K562 (cell line): ENCODE measurements around the gene IL4I1. TPM values are rescaled to one million over a fixed set of nuclear protein-coding genes. Genes with fewer than 3 reads are reported as not detected.
A peak's percentile ranks its signal among the peaks of the same experiment; 100 is the strongest.

Experiments used
- ATAC-seq: fragments of 200-7000 bp; cut with Tn5 transposase; 3 replicates; pipeline ENCODE4 v1.9.1; 2020; ENCODE audit warnings: moderate library complexity
- BruUV-seq: library from RNA; stranded (reverse); fragments of 400-500 nt; replicated peaks from 2 replicates; lab custom pipeline; 2021; lab: Mats Ljungman, UMichigan
- CTCF ChIA-PET: fragments of 300-600 bp; formaldehyde crosslinking; extraction: SDS; loops from one replicate; lab custom pipeline; 2021; ENCODE audit warnings: low intra/inter-chr PET ratio; lab: Yijun Ruan, JAX
- POLR2A ChIA-PET: fragments of 300-600, 350-650 bp; sonication (Branson Sonifier 250); formaldehyde crosslinking; extraction: SDS; loops from one replicate; lab custom pipeline; 2021; ENCODE audit warnings: antibody characterized with exemption, inconsistent platforms; lab: Yijun Ruan, JAX
- DNase-seq, 4 experiments: peaks; one replicate each; pipeline versions ENCODE4 v3.0.0 to v3.0.0-alpha.2; 2011 to 2018; ENCODE audit warnings: low spot score in 3 of 4, mixed read lengths in 3 of 4; ENCODE audit errors: extremely low read depth in 1 of 4
- FAIRE-seq: peaks from 2 replicates; lab custom pipeline; 2011; peaks lifted over from hg19 to GRCh38; lab: Jason Lieb, UNC
- H2AFZ ChIP-seq: 2 replicates; pipeline ENCODE4 v1.6.0; 2011; ENCODE audit warnings: low read depth, low read length, control low read depth, inconsistent platforms
- H3K27ac ChIP-seq: fragments of 200-600 bp; 3 replicates; pipeline ENCODE4 v1.8.0; 2011; ENCODE audit warnings: low read depth, mild to moderate bottlenecking, control low read depth, inconsistent platforms, low read length, moderate library complexity, mixed read lengths; ENCODE audit errors: extremely low read depth
- H3K27me3 ChIP-seq, 2 experiments: fragments of 300-600 bp in 1 of 2; 2 replicates in 1 of 2; 3 replicates in 1 of 2; pipeline versions ENCODE4 v1.6.0 to v1.8.0; 2011; ENCODE audit warnings: inconsistent platforms in 2 of 2, low read length in 2 of 2, mild to moderate bottlenecking in 1 of 2, mixed read lengths in 1 of 2, moderate library complexity in 1 of 2; ENCODE audit not compliant: control insufficient read depth in 2 of 2, insufficient read depth in 2 of 2
- H3K36me3 ChIP-seq: fragments of 300-600 bp; 3 replicates; pipeline ENCODE4 v1.8.0; 2011; ENCODE audit warnings: mild to moderate bottlenecking, low read length, inconsistent platforms; ENCODE audit not compliant: control insufficient read depth, insufficient read depth
- H3K4me1 ChIP-seq, 2 experiments: fragments of 200-600 bp in 1 of 2; replicated peaks in 1 of 2; 2 replicates in 1 of 2; 3 replicates in 1 of 2; pipeline versions ENCODE4 v1.5.1 to v1.8.0; 2011; ENCODE audit warnings: inconsistent platforms in 2 of 2, low read length in 2 of 2, mild to moderate bottlenecking in 1 of 2, mixed read lengths in 1 of 2, moderate library complexity in 1 of 2; ENCODE audit not compliant: control insufficient read depth in 2 of 2, insufficient read depth in 2 of 2
- H3K4me2 ChIP-seq: 2 replicates; pipeline ENCODE4 v1.6.1; 2011; ENCODE audit warnings: low read length, control low read depth, inconsistent platforms, mixed read lengths; ENCODE audit not compliant: insufficient read depth
- H3K4me3 ChIP-seq: fragments of 200-600 bp; sonication (generic), shearing (Covaris generic); 2 replicates; pipeline ENCODE4 v1.5.1; 2016; ENCODE audit warnings: control low read depth, inconsistent platforms
- H3K79me2 ChIP-seq: fragments of 200-600 bp; 3 replicates; pipeline ENCODE4 v1.8.0; 2011; ENCODE audit warnings: low read length, inconsistent platforms; ENCODE audit not compliant: control insufficient read depth, insufficient read depth
- H3K9ac ChIP-seq, 2 experiments: 2 replicates each; pipeline versions ENCODE4 v1.6.0 to v1.6.1; 2011; ENCODE audit warnings: low read depth in 2 of 2, low read length in 2 of 2, control low read depth in 1 of 2, inconsistent platforms in 1 of 2, mild to moderate bottlenecking in 1 of 2, mixed read lengths in 1 of 2; ENCODE audit not compliant: insufficient read depth in 1 of 2
- H3K9me1 ChIP-seq: one replicate; pipeline ENCODE4 v1.6.0; 2011; ENCODE audit warnings: inconsistent platforms, mild to moderate bottlenecking, low read length, moderate library complexity; ENCODE audit not compliant: control insufficient read depth, insufficient read depth
- H3K9me3 ChIP-seq: replicated peaks from 2 replicates; pipeline ENCODE4 v1.5.1; 2011; ENCODE audit warnings: low read depth, low read length, inconsistent platforms; ENCODE audit not compliant: control insufficient read depth, insufficient read depth
- H4K20me1 ChIP-seq: replicated peaks from 2 replicates; pipeline ENCODE4 v1.6.1; 2011; ENCODE audit warnings: low read length, inconsistent platforms, mixed read lengths; ENCODE audit not compliant: control insufficient read depth, insufficient read depth
- BCLAF1 ChIP-seq, 2 experiments: fragments of 450-650 bp in 1 of 2; IDR thresholded peaks; 2 replicates each; pipeline ENCODE4 v1.6.1; 2011 to 2017; ENCODE audit warnings: low read depth in 2 of 2, antibody characterized with exemption in 1 of 2, borderline replicate concordance in 1 of 2, low read length in 1 of 2, mild to moderate bottlenecking in 1 of 2, mixed read lengths in 1 of 2; ENCODE audit not compliant: control insufficient read depth in 1 of 2
- CREB1 ChIP-seq, 2 experiments: sonication (generic) in 1 of 2; formaldehyde crosslinking in 1 of 2; IDR thresholded peaks; 2 replicates each; pipeline versions ENCODE4 v1.6.1 to v1.8.0; 2012 to 2022; ENCODE audit warnings: inconsistent platforms in 1 of 2, mild to moderate bottlenecking in 1 of 2, missing genetic modification reagents in 1 of 2, moderate library complexity in 1 of 2
- DMBX1 ChIP-seq: fragments of 250-450 bp; sonication (Bioruptor Pico); IDR thresholded peaks from 2 replicates; pipeline ENCODE4 v1.8.0; 2022; ENCODE audit warnings: inconsistent platforms, mild to moderate bottlenecking, moderate library complexity, borderline replicate concordance
- FOSL1 ChIP-seq: fragments of 200-800 bp; sonication (Bioruptor generic); conservative IDR thresholded peaks from 2 replicates; pipeline ENCODE4 v1.6.1; 2016; ENCODE audit warnings: missing genetic modification characterization, missing compliant biosample characterization
- HLTF ChIP-seq: fragments of 450-650 bp; IDR thresholded peaks from 2 replicates; pipeline ENCODE4 v1.6.1; 2016
- IFI16 ChIP-seq: fragments of 250-450 bp; sonication (Bioruptor Pico); IDR thresholded peaks from 2 replicates; pipeline ENCODE4 v2.1.2; 2022; ENCODE audit warnings: mild to moderate bottlenecking, inconsistent platforms
- NEUROD1 ChIP-seq: fragments of 150-350 bp; IDR thresholded peaks from 2 replicates; pipeline ENCODE4 v1.6.1; 2014; ENCODE audit warnings: borderline replicate concordance, low read length, low read depth; ENCODE audit not compliant: partially characterized antibody
- NFE2 ChIP-seq: IDR thresholded peaks from 2 replicates; pipeline ENCODE4 v1.6.1; 2014; ENCODE audit warnings: antibody characterized with exemption, low read depth
- PHF8 ChIP-seq: fragments of 200-600 bp; sonication (generic); IDR thresholded peaks from 2 replicates; pipeline ENCODE4 v1.6.1; 2012; ENCODE audit warnings: mixed run types, mild to moderate bottlenecking, inconsistent platforms, low read length, moderate library complexity, borderline replicate concordance
- SRSF3 ChIP-seq: fragments of 200-400 bp; formaldehyde crosslinking; IDR thresholded peaks from 2 replicates; pipeline ENCODE4 v1.6.1; 2016; ENCODE audit warnings: mild to moderate bottlenecking, low read length, moderate library complexity; ENCODE audit not compliant: insufficient read depth
- XRCC3 ChIP-seq: fragments of 450-650 bp; IDR thresholded peaks from 2 replicates; pipeline ENCODE4 v1.6.1; 2017; ENCODE audit warnings: mild to moderate bottlenecking, moderate library complexity
- WGBS: fragments of 100-300 bp; shearing (Covaris generic); methylation state at CpG from one replicate; pipeline ENCODE4 v1.1.6; 2016; ENCODE audit warnings: low coverage, mixed read lengths; ENCODE audit not compliant: insufficient coverage; ENCODE audit errors: missing lambda C conversion rate; 5-methylcytosine and 5-hydroxymethylcytosine counted together
- in situ Hi-C: fragments of 300-500 bp; cut with MboI; formaldehyde crosslinking; loops from 4 replicates; pipeline ENCODE4 v1.15.0; 2018; ENCODE audit warnings: inconsistent platforms, mixed read lengths
- intact Hi-C: fragments of 100-400 bp; cut with micrococcal nuclease; formaldehyde crosslinking; loops from 2 replicates; pipeline ENCODE4 v1.14.2; 2022
- polyA plus RNA-seq, 8 experiments: library from polyadenylated mRNA; depleted of rRNA in 4 of 8; stranded (reverse) in 5 of 8; unstranded in 3 of 8; fragments of >200 nt; fragmentation: Nextera tagmentation in 2 of 8; fragmentation: Illumina TruSeq in 1 of 8; extraction: Ambion mirVana in 2 of 8; extraction: Trizol in 1 of 8; gene quantifications; 2 replicates each; pipeline versions ENCODE4 v1.2.1 to v1.2.3, GENCODE V29; 2011 to 2014; ENCODE audit warnings: inconsistent platforms in 1 of 8, missing spikeins in 1 of 8
- total RNA-seq, 7 experiments: library from RNA; depleted of rRNA in 6 of 7; stranded (reverse); fragments of >200 nt in 6 of 7; fragmentation: Illumina TruSeq in 2 of 7; extraction: Trizol in 2 of 7; gene quantifications; 2 replicates each; pipeline versions ENCODE4 v1.2.1 to v1.2.3, GENCODE V29; 2011 to 2021; ENCODE audit warnings: low replicate concordance in 1 of 7

The IL4I1 gene
- total and polyA plus RNA-seq, 9 of the 15 experiments (the other 6 are each of a cell fraction or from before 2014, with no cell fraction given) = 0.06 to 0.95 (median 0.43) TPM; not detected in 2

GRCh38 chr19:49877020-49877878 lies 19.4 kb downstream of the IL4I1 start, which contains the start of the genes AKT1S1 and TBC1D17 (continued):
- peak; percentile 65 for TF ChIP-seq NFE2

- H4K20me1 ChIP-seq = no peaks in the 10 kb centered on the region
- H3K27ac ChIP-seq = peak overlapping the region; percentile 99
- ATAC-seq = peak; percentile 83
- no TSS peak for BruUV-seq
- H2AFZ ChIP-seq = peak overlapping the region; percentile 97
- no peaks in the 10 kb centered on the region for H3K27me3 ChIP-seq
- H3K4me1 ChIP-seq = peaks cover 7 to 74% of the 10 kb centered on the region in 2 experiments; a peak in 4 of 5 replicates
- H3K4me2 ChIP-seq = peak overlapping the region; percentile 99
- ChIA-PET CTCF (no interaction called here), POLR2A (interaction anchor here (0.5 to 3.0 kb wide), 15 partner anchors 9 to 759 kb away, joined by 3 to 19 read pairs (median 3); partner anchors contain the start of genes ATF5 and NUP62)
- 0% methylated on average over 43 of the region's 46 CpGs for WGBS
- H3K9ac ChIP-seq = peak overlapping the region; percentile 98 to 99
- no peaks in the 10 kb centered on the region for H3K9me1 ChIP-seq
- in situ Hi-C loops = loop anchor here (10.0 kb wide), 1 partner anchor 382 kb away; the partner anchor contains the start of gene RPS11
- DNase-seq = peak; percentile 73 to 99 (median 80)
- H3K9me3 ChIP-seq = no peaks in the 10 kb centered on the region
- intact Hi-C loops = loop anchor here (1.0 to 10.0 kb wide), 2 partner anchors 7 to 162 kb away; no protein-coding TSS in a partner anchor
- H3K36me3 ChIP-seq = peaks cover 50% of the 10 kb centered on the region; the same call in 2 of the 3 replicates
- no peak for FAIRE-seq
- H3K79me2 ChIP-seq = peaks cover 35% of the 10 kb centered on the region
- H3K4me3 ChIP-seq = peak overlapping the region; percentile 84
- TF ChIP-seq DMBX1 (peak; percentile 48; the same call in 1 of the 2 replicates), XRCC3 (no peak), HLTF (0 out of 2 replicates have a peak, but pooled peaks have one; percentile 42), FOSL1 (no peak; the same call in 1 of the 2 replicates), CREB1 (IDR thresholded peaks at IDR 0.05) (peak; percentile 95), CREB1 (CRISPR knock-in tag; IDR thresholded peaks at IDR 0.05) (peak; percentile 96), NEUROD1 (no peak), IFI16 (CRISPR knock-in tag) (no peak), BCLAF1 (IDR thresholded peaks at IDR 0.05; ENCODE audit: borderline replicate concordance in 1 of 2, control insufficient read depth in 1 of 2, low read depth in 2 of 2, low read length in 1 of 2) (no peak), PHF8 (peak; percentile 52; the same call in 1 of the 2 replicates), SRSF3 (no peak)
Observed at GRCh38 chr19:49876422-49877019, 20.2 kb downstream of the IL4I1 start.
